ENCODE data around the gene SECTM1.
"Not testable (repeated sequence)": the region's sequence is repeated elsewhere in the genome, so short reads cannot be mapped to it uniquely, and the experiment has no call there.

The SECTM1 gene
- 0.88 to 3.3 (median 1.0) reads per million in 4 experiments for total RNA-seq

DNA sequence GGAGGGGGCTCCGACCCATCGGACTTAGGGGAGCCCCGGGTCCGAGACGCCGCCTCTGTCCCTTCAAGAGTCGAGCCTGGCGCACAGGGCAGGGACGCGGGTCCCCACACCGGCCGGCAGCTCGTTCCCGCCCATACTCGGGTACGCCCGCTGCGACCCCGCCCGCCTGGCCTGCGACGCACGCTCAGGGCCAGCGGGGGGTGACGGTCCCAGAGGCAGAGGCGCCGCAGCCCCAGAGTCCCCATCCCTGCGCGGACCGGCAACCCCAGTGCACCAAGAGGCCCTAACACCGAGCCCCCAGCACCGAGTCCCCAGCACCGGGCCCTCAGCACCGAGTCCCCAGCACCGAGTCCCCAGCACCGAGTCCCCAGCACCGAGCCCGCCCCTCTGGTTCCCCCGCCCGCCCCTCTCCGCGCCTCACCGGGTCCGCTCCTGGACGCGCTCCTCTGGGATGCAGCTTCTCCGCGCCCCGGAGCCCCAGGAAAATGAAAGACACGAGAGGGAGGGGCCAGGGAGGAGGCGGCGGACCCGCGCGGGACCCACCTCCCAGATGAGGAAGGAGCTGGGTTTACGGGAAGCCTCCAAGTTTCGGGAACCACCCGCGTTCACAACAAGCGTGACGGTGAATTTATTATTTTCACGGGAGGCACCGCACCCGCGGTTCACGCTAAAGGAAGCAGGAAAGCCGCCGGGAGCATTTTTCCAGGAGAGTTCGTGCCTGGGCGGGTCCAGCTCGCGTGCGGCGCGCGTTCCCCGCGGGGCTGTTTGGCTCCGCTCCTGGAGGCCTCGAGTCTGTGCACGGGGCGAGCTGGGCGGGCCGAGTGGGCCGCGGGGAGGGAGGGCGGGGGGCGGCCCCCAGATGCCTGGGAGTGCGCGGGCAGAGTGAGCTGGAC lies at the start of gene SECTM1:
Gene SECTM1, minus strand, starts transcription at position 488 of the 893 bp plus-strand sequence. CDS start 6,526 bp downstream, outside the sequence.
- DNase-seq: no peak

- DNase-seq: no peak
Observed at GRCh38 chr17:82382933-82383255, 49.3 kb upstream of the SECTM1 start.

DNA sequence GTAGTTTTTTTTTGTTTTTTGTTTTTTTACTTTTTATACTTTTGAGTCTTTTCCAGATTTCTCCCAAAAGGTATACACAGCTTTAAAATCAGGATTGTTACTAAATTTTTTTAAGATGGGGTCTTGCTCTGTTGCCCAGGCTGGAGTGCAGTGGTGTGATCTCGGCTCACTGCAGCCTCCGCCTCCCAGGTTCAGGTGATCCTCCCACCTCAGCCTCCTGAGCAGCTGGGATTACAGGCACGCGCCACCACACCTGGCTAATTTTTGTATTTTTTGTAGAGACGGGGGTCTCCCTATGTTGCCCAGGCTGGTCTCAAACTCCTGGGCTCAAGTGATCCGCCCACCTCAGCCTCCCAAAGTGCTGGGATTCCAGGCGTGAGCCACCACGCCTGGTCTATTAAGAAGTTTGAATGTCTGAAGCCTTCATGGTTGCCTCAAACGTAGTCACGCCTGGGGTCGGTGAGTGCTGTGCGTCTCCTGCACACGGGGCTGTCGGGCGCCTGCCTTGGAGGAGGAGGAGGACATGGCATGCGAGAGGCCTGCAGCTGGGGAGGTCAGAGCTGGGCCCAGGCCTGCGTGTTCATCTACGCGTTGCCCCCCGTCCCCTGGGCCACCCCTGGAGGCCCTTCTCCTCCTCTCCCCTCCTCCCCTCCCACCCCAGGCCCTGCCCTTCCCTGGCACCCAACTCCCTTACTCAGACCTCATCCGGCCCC lies 48.8 kb upstream of the SECTM1 start:
- DNase-seq: not testable (repeated sequence)

DNA sequence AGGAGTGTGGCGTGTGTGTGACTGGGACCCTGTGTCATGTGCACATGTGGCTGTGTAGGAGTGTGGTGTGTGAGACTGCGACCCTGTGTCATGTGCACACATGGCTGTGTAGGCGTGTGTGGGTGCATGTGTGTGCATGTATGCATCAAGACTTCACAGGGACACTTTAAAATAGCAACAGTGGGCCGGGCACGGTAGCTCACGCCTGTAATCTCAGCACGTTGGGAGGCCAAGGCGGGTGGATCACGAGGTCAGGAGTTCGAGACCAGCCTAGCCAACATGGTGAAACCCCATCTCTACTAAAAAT lies 48.1 kb upstream of the SECTM1 start:
- DNase-seq: not testable (repeated sequence)

DNA sequence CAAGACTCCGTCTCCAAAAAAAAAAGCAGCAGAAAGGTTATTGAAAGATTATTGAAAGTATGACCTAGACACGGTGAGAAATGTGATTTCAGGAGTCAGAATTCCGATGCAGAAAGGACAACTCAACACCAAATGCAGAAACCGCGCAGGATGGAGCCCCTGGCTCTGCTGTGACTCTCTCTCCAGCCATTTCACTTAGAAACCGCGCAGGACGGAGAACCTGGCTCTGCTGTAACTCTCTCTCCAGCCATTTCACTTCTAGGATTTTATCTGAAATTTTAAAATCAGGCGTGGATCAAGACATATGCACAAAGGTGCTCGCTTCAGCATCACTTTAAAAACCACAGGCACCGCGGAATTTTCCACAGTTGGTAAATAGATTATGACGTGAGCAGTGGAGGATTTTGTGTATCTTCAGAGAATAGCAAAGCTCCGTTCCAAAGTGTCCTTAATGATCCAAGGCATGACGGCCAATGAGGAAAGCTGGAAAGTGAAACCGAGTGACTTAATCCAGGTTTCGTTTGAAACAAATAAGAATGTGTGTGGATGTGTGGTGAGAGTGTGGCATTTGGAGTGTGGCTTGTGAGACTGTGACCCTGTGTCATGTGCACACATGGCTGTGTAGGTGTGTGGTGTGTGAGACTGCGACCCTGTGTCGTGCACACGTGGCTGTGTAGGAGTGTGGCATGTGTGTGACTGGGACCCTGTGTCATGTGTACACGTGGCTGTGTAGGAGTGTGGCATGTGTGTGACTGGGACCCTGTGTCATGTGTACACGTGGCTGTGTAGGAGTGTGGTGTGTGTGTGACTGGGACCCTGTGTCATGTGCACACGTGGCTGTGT lies 47.5 kb upstream of the SECTM1 start:
- no peak for DNase-seq

DNA sequence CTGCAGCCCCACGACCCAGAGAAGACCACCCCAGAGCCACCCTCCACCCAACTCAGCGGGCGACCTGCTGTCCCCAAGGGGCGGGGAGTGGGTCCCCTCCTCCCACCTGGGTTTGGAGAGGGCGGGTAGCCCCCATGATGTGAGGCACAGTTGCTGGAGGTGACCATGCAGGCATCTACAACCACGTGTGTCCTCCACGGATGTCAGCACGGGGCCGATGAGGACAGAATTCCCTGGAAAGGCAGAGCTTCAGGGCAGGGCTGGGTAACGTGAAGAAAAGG lies 45.1 kb upstream of the SECTM1 start:
- DNase-seq: no peak

GRCh38 chr17:82377924-82378740 lies 44.6 kb upstream of the SECTM1 start:
- DNase-seq: no peak

DNA sequence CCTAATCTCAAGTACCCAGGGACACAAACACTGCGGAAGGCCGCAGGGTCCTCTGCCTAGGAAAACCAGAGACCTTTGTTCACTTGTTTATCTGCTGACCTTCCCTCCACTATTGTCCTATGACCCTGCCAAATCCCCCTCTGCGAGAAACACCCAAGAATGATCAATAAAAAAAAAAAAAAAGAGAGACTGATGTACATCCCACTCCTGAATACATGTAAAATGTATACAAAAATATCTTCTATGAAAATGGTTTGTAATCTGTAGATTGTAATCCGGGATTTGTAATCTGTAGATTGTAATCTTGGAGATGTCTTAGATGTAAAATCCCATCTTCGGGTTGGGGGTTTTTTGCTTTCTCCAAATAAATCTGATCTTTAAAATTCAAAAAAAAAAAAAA lies 43.7 kb upstream of the SECTM1 start:
- not testable (repeated sequence) for DNase-seq

DNA sequence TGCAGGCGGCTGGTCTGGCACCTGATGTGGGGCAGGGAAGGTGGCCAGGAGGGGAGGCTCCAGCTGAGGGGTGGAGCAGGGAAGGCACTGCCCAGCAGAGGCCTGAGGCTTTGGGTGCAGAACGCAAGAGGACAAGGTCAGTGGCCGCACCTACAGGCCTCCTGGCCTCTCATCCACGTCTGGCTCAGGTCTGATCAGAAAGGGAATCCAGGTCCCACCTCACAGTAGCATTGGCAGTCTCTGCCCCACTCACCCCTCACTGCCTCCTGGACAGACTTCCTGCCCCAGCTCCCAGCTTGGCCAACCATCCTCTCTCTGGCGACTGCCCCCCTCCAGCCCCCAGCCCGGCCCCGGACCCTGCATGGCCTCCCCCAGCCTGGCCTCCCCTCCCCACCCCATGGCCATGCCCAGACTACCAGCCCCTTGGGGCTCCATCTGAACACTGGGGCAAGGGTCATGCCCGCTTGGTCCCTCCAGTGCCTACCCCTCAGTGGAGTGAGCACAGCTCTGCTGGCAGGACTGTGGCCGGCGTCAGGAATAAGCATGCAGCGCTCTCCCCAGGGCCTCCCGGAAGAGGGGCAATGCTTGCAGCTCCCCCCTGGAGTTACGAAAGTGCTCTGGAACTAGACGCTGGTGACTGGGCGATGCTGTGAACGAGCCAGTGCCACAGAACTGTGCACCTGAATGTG lies 42.6 kb upstream of the SECTM1 start:
- no peak for DNase-seq

- DNase-seq: no peak
Observed at GRCh38 chr17:82375359-82376041, 41.9 kb upstream of the SECTM1 start.

DNA sequence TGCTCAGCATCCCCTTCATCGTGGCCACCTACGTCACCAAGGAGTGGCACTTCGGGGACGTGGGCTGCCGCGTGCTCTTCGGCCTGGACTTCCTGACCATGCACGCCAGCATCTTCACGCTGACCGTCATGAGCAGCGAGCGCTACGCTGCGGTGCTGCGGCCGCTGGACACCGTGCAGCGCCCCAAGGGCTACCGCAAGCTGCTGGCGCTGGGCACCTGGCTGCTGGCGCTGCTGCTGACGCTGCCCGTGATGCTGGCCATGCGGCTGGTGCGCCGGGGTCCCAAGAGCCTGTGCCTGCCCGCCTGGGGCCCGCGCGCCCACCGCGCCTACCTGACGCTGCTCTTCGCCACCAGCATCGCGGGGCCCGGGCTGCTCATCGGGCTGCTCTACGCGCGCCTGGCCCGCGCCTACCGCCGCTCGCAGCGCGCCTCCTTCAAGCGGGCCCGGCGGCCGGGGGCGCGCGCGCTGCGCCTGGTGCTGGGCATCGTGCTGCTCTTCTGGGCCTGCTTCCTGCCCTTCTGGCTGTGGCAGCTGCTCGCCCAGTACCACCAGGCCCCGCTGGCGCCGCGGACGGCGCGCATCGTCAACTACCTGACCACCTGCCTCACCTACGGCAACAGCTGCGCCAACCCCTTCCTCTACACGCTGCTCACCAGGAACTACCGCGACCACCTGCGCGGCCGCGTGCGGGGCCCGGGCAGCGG lies 41.2 kb upstream of the SECTM1 start:
- no peak for DNase-seq

DNA sequence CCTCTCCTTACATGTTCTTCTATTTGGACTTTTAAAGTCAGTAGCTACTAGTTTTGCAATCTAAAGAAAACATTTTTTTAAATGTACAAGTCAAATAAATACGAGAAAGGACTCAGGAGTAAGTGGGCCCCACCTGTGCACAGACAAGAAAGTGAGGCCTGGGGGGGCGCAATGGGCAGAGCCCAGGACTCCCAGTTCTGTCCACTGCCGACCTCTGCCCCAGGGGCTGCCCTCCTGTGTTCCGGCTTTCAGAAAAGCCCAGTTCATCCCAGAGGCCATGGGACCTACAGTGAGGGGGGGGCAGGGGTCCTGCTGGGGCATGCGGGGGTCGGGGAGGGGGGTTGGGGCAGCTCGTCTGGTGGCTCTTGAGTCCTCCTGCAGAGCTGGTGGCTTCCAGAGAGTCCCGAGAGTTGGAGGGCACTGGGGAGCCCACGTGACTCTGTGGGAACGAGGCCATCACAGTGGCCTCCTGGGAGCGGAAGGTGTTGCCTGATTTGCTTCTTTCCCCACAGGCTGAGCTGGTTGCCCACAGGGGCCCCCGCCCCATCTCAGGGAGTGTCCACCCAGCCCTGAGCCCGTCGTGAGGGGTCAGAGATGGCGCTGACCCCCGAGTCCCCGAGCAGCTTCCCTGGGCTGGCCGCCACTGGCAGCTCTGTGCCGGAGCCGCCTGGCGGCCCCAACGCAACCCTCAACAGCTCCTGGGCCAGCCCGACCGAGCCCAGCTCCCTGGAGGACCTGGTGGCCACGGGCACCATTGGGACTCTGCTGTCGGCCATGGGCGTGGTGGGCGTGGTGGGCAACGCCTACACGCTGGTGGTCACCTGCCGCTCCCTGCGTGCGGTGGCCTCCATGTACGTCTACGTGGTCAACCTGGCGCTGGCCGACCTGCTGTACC lies 40.4 kb upstream of the SECTM1 start:
- no peak for DNase-seq

DNA sequence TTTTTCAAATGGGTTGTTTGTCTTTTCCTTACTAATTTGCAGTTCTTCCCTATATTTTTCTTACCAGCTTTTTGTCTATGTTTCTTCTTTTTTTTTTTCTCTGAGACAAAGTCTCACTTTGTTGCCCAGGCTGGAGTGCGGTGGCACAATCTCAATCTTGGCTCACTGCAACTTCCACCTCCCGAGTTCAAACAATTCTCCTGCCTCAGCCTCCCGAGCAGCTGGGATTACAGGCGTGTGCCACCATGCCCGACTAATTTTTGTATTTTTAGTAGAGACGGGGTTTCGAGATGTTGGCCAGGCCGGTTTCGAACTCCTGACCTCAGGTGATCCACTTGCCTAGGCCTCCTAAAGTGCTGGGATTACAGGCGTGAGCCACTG lies 39.5 kb upstream of the SECTM1 start:
- not testable (repeated sequence) for DNase-seq

DNA sequence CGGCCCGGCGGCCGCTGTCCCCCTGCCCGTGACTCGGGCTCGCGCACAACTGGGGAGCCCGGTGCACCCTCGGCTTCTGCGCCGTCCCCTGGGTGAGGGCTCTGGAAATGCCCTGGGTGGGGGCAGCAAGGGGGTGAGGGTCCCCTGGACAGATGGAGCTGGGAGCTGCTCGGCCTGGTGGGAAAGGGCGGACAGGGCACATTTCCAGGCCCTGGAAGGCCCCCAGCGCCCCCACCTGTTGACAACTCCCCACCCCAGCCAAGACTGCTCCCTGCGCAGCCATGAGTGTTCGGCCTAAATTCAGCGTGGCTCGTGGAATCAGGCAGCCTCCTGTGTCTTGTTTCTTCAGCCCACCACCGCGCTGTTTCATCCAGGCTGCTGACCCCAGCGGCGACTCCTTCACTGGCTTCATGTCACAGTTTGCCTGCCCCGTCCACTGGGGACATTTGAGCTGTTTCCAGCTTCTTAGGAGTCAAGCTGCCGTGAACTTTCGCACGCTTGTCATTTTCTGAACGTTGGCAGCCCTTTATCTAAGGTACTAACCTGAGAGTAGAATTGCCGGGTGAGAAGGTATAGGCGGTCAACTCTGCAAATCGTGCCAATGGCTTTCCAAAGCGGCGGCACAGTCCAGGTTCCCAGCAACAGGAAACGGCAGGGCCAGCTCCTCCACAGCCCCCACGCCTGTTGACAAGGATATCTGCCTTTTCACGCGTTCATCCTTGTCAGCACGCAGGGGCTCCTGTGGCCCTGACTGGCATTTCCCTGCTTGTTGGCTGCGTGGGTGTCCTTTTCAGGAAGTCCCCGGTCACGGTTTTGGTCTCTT lies 38.9 kb upstream of the SECTM1 start:
- DNase-seq: no peak

GRCh38 chr17:82371333-82372248 lies 38.0 kb upstream of the SECTM1 start, which contains the start of gene UTS2R:
Gene UTS2R (plus strand): TSS chr17:82371765. CDS start chr17:82374325, 2,560 bp downstream.
- no peak for DNase-seq

DNA sequence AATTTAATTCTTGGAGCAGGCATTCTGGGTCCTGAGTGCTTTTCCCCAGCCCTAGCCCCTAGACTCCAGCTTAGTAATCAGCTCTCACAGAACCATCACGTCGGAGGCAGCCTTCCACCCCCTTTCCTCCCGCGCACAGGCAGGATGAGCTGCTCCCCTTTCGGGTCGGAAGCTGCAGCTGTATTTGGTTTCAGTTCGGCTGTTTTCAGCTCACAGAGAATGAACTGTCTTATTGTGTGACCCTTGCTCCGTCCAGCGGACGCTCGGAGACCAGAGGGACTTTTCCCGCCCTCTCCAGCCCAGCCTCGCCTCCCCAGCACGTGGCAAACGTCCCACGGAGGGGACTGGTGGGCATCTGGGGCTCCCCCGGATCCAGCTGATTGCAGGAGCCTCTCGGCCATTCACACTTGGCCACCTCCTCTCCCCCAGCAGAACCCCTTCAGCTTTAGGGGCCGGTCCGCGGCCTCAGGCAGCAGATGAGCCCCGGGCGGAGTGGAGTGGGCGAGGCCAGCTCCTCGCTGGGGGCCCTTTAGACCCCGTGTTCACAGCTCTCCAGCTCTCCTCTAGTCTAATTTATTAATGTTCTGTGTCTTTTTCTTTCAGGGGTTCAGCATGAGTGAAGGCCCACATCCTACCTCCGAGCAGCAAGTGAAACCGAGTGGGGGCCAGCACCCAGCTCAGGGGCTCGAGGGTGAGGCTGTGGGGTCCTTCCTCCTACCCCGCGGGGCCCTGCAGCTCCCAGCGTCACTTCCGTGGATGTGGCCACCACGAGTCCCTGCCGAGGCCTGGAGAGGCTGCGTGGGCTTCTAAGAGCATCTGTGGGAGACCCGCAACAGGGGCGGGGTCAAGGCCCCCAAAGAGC lies 37.1 kb upstream of the SECTM1 start:
- DNase-seq: no peak

DNA sequence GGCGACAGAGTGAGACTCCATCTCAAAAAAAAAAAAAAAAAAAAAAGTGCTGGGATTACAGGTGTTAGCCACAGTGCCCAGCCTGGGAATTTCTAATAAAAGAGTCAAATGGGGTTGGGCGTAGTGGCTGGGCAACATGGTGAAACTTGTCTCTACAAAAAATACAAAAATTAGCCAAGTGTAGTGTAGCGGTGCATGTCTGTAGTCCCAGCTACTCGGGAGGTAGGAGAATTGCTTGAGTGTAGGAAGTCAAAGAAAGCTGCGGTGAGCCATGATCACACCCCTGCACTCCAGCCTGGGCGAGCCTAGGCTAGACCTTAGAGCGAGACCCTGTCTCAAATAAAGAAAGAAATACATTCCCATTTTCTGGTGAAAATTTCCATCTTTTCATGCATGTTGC lies 35.6 kb upstream of the SECTM1 start:
- no peak for DNase-seq
